ENCODE data around the gene MACROD2.
A peak's percentile ranks its signal among the peaks of the same experiment; 100 is the strongest.

MACROD2 gene

DNA sequence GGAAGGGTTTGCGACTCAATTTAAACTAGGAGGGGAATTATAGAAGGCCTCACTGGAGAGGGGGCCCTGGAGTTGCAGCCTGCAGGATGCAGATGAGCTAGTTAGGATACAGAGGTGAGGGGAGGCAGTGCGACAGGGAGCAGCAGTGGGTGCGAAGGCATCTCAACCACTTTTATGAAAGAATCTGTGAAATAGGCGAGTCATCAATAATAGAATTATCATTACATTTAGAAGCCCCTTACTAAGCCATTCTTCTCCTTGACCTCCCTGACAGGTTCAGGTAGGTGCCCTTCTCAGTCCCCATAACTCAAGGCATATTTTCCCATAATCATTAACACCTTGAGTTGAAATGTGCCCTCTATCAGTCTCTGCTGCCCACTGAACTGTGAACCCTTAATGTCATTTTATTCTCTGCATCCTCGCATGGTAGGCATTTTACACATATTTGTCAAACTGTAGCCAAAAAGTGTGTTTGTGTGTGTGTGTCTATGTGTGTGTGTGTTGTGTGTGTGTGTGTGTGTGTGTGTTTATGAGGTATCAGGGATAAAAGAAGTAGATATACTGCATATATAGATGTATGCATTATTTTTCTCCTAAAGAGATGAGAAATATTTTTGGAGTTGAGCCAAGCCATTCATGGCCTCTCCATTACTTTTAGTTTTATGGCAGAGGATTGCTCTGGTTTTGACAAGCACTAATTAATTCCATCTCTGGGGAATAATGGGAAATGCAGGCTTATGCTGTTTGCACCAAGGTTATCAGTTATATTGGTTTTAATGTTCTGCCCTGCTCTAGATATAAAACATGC is 1679.1 kb downstream of the MACROD2 start:
- no peak for TF ChIP-seq JUND (IDR thresholded peaks at IDR 0.05; ENCODE audit: low read depth)
- in situ Hi-C loops (cut with HindIII; ENCODE audit: low pct_unique_long_range_greater_than_20kb, low sequenced_read_pairs) = no loop called here
- no peak for DNase-seq (ENCODE audit: low read depth in 1 of 2, low spot score in 1 of 2)

DNA sequence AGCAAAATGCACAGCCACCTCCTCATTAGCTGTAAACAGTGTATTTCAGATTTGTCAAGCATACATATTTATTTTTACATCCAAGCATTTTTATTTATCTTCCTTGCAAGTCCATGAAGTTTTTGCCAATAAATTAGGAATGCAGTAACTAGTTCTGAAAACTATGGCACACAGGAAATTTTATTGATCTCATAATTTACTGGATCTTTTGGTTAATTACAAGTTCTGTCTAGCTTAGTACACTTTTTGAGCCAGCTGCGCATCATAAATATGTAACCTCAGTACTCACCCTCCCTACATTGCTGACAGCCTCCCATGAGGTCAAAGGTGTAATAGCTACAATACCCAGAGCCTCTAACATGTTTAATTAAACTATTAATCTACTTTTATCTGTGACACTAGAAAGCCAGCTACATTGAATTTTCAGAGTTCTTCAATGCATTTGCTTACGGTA is 1679.8 kb downstream of the MACROD2 start:
- DNase-seq (ENCODE audit: low read depth in 1 of 2, low spot score in 1 of 2) = no peak
- TF ChIP-seq JUND (IDR thresholded peaks at IDR 0.05; ENCODE audit: low read depth) = no peak
- in situ Hi-C loops (cut with HindIII; ENCODE audit: low pct_unique_long_range_greater_than_20kb, low sequenced_read_pairs) = no loop called here

DNA sequence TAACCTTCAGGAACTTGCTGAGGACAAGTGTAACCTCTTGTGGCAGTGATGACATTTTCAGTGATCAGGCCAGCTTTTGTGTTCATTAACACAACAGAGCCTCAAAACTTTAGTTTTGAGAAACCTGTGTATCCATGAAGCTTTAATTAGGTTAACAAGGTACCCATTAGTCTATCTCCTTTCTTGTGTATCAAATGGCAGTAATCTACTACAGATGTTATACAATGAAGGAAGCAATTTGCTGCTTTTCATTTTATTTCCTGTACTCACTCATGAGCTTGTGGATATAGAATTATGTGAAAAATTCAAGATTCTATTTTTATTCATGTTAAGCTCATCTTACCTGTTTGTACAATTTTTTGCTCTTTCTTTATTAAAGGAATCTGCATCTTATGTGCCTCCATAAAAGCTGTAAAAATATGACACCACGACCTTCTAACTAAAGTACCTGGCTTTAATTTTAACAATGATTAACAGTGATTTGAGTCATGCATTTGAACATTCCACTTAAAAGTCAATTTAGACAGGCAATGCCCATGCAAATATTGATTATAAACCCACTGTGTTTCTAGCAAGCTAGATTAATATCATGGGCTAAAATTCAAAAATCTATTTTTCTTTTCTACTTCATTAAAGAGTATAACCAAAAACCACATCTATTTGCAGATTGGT is 1680.6 kb downstream of the MACROD2 start:
- no peak for TF ChIP-seq JUND (IDR thresholded peaks at IDR 0.05; ENCODE audit: low read depth)
- in situ Hi-C loops (cut with HindIII; ENCODE audit: low pct_unique_long_range_greater_than_20kb, low sequenced_read_pairs) = no loop called here
- DNase-seq (ENCODE audit: low read depth in 1 of 2, low spot score in 1 of 2) = no peak

- TF ChIP-seq JUND (IDR thresholded peaks at IDR 0.05; ENCODE audit: low read depth) = no peak
- DNase-seq (ENCODE audit: low read depth in 1 of 2, low spot score in 1 of 2) = no peak
- in situ Hi-C loops (cut with HindIII; ENCODE audit: low pct_unique_long_range_greater_than_20kb, low sequenced_read_pairs) = no loop called here
Observed at GRCh38 chr20:15676815-15677214, 1681.5 kb downstream of the MACROD2 start.

DNA sequence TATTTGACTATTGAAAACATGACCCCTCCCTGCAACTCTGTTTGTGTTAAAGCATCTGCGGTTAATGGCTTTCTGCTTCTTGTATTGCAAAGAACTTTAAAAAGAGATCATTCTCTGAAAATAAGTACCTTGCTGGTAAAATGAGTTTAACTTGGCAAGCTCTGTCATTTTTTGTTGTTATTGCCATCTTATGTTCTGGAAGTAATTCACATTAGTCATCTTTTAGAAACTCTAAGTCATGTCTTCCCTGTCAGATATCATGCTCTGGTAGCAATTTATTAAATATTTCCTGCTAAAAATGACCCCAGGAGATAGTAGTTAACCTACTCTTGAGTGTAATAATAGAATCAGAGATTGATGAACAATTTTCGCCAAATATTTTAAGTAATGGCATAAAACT is 1687.4 kb downstream of the MACROD2 start:
- in situ Hi-C loops (cut with HindIII; ENCODE audit: low pct_unique_long_range_greater_than_20kb, low sequenced_read_pairs) = no loop called here
- no peak for TF ChIP-seq JUND (IDR thresholded peaks at IDR 0.05; ENCODE audit: low read depth)
- no peak for DNase-seq (ENCODE audit: low read depth in 1 of 2, low spot score in 1 of 2)

DNA sequence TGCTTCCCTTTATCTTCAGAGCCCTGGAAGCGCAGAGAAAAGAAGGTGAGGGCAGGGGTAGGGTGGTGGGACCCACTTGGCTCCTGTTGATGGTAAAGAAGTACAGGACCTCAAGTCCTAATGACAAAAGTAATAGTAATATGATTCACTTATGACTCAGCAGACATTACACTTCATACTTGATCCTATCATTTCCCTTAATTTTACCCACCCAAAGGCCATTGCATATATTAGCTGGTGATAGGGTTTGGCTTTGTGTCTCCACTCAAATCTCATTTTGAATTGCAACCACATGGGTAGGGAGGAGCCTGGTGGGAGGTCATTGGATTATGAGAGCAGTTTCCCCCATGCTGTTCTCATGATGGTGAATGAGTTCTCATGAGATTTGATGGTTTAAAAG is 1697.3 kb downstream of the MACROD2 start:
- in situ Hi-C loops (cut with HindIII; ENCODE audit: low pct_unique_long_range_greater_than_20kb, low sequenced_read_pairs) = no loop called here
- DNase-seq (ENCODE audit: low read depth in 1 of 2, low spot score in 1 of 2) = no peak
- TF ChIP-seq JUND (IDR thresholded peaks at IDR 0.05; ENCODE audit: low read depth) = no peak

GRCh38 chr20:15699431-15700146 is 1704.3 kb downstream of the MACROD2 start:
- TF ChIP-seq JUND (IDR thresholded peaks at IDR 0.05; ENCODE audit: low read depth) = no peak
- peak in 1 of 2 experiments; percentile 48 for DNase-seq (ENCODE audit: low read depth in 1 of 2, low spot score in 1 of 2)
- in situ Hi-C loops (cut with HindIII; ENCODE audit: low pct_unique_long_range_greater_than_20kb, low sequenced_read_pairs) = no loop called here

GRCh38 chr20:15700147-15700765 is 1704.9 kb downstream of the MACROD2 start:
- TF ChIP-seq JUND (IDR thresholded peaks at IDR 0.05; ENCODE audit: low read depth) = no peak

DNA sequence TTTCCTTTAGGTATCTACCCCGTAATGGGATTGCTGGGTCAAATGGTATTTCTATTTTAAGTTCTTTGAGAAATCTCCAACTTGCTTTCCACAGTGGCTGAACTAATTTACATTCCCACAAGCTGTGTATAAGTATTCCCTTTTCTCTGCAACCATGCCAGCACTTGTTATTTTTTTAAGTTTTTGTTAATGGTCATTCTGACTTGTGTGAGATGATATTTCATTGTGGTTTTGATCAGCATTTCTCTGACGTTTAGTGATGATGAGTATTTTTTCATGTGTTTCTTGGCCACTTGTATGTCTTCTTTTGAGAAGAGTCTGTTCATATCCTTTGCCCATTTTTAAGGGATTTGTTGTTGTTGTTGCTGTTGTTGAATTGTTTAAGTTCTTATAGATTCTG is 1706.8 kb downstream of the MACROD2 start:
- TF ChIP-seq JUND (IDR thresholded peaks at IDR 0.05; ENCODE audit: low read depth) = no peak

More at GRCh38 chr20:15700147-15700765, 1704.9 kb downstream of the MACROD2 start:
- DNase-seq (ENCODE audit: low read depth in 1 of 2, low spot score in 1 of 2) = peak in 1 of 2 experiments; percentile 4
- in situ Hi-C loops (cut with HindIII; ENCODE audit: low pct_unique_long_range_greater_than_20kb, low sequenced_read_pairs) = no loop called here

GRCh38 chr20:15703171-15703911 is 1708.0 kb downstream of the MACROD2 start:
- in situ Hi-C loops (cut with HindIII; ENCODE audit: low pct_unique_long_range_greater_than_20kb, low sequenced_read_pairs) = no loop called here
- no peak for DNase-seq (ENCODE audit: low read depth in 1 of 2, low spot score in 1 of 2)
- no peak for TF ChIP-seq JUND (IDR thresholded peaks at IDR 0.05; ENCODE audit: low read depth)

More for the DNA sequence above, 1706.8 kb downstream of the MACROD2 start:
- in situ Hi-C loops (cut with HindIII; ENCODE audit: low pct_unique_long_range_greater_than_20kb, low sequenced_read_pairs) = no loop called here
- no peak for DNase-seq (ENCODE audit: low read depth in 1 of 2, low spot score in 1 of 2)

- in situ Hi-C loops (cut with HindIII; ENCODE audit: low pct_unique_long_range_greater_than_20kb, low sequenced_read_pairs) = no loop called here
- DNase-seq (ENCODE audit: low read depth in 1 of 2, low spot score in 1 of 2) = no peak
Observed at GRCh38 chr20:15705975-15706374, 1710.7 kb downstream of the MACROD2 start.

DNA sequence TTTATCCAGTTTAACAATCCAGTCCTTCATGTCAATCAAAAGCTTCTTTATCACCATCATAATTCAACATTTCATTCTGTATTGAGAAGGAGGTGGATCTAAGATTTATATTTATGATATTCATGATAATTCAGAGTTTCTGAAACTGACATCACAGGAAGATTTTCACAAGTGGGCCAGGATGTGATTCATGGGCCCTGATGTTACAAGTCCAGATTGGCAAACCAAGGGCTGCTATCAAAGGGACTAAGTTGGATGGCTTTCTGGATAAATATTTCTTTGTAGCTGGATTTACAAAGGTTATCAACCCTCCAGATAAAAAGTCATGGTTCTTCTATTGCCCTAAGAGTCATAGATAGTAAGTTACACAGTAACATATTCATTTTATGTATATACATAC is 1711.4 kb downstream of the MACROD2 start:
- in situ Hi-C loops (cut with HindIII; ENCODE audit: low pct_unique_long_range_greater_than_20kb, low sequenced_read_pairs) = no loop called here
- no peak for TF ChIP-seq JUND (IDR thresholded peaks at IDR 0.05; ENCODE audit: low read depth)
- no peak for DNase-seq (ENCODE audit: low read depth in 1 of 2, low spot score in 1 of 2)

More at GRCh38 chr20:15705975-15706374, 1710.7 kb downstream of the MACROD2 start:
- no peak for TF ChIP-seq JUND (IDR thresholded peaks at IDR 0.05; ENCODE audit: low read depth)

All from T47D (cell line).